Measurements from ENCODE around the gene PDE4C.

GRCh38 chr19:18231775-18232174, 5.5 kb upstream of the PDE4C start:
- TF ChIP-seq, protein P1, sequence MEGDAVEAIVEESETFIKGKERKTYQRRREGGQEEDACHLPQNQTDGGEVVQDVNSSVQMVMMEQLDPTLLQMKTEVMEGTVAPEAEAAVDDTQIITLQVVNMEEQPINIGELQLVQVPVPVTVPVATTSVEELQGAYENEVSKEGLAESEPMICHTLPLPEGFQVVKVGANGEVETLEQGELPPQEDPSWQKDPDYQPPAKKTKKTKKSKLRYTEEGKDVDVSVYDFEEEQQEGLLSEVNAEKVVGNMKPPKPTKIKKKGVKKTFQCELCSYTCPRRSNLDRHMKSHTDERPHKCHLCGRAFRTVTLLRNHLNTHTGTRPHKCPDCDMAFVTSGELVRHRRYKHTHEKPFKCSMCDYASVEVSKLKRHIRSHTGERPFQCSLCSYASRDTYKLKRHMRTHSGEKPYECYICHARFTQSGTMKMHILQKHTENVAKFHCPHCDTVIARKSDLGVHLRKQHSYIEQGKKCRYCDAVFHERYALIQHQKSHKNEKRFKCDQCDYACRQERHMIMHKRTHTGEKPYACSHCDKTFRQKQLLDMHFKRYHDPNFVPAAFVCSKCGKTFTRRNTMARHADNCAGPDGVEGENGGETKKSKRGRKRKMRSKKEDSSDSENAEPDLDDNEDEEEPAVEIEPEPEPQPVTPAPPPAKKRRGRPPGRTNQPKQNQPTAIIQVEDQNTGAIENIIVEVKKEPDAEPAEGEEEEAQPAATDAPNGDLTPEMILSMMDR (IDR thresholded peaks at IDR 0.05), result no peak
- TF ChIP-seq POLR2A (IDR thresholded peaks at IDR 0.05), result no peak

Measured in body of pancreas (tissue), 4 donors.